Occipital lobe (tissue), 2 donors: Measurements from ENCODE around the gene LRIG1. TPM values are rescaled to one million over a fixed set of nuclear protein-coding genes. Genes with fewer than 3 reads are reported as not detected.

Experiments
- DNase-seq: peaks from one replicate; lab custom pipeline; 2025; lab: John Stamatoyannopoulos, UW
- total RNA-seq: library from RNA; depleted of rRNA; stranded (reverse); fragments of >200 nt; gene quantifications from one replicate; pipeline ENCODE4 v1.2.3, GENCODE V29; 2014

The LRIG1 gene
- total RNA-seq, 1 donor from 2014 or later: 72.7 TPM

DNA sequence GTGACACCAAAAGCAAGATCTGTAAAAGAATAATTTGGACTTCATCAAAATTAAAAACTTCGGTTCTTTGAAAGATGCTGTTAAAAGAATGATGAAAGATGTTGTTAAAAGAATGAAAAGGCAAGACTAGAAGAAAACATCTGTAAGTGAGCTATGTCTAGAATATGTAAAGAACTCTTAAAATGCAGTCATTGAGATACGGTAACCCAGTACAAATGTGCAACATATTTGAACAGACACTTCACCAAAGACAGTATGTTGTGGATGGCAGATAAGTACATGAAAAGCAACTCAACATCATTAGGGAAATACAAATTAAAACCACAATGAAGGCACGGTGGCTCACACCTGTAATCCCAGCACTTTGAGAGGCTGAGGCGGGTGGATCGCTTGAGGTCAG is 139.5 kb downstream of the LRIG1 start:
- DNase-seq: no peak

DNA sequence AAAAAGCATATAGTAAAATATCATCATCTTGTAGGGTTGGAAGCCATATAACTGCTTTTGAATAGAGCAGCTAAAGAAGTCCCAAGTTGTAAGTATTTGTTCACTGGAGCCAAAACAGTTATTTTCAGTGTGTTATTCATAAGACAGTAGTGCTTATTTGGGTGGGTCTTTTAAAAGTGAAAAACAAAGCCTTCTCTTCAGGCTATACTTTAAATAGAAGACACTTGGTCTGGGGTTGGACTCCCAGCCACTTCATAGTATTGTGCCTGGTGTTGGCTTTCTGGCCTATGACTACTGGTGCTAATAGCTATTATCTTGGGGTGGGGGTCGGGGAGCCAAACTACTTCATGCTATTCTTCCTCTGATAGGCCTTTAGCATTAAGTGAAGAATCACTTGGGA is 144.8 kb downstream of the LRIG1 start:
- no peak for DNase-seq

DNA sequence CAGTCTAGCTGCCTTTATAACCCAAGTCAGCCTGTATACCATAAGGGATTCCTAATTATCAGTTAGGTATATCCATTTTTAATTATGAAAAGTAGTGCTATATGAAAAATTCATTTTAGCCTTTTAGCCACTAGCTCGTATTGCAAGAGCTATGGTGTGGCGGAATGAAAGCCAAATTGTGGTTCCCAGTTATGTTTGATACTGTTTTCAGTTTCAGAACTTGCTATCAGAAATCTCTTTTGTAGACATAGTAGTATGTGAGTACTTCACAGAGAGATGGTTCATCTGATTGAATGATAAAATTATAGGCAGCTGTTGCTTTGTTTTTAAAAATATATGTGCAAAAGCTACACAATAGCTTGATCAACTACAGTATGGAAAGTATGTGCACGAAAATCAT is 145.4 kb downstream of the LRIG1 start:
- DNase-seq: no peak

DNA sequence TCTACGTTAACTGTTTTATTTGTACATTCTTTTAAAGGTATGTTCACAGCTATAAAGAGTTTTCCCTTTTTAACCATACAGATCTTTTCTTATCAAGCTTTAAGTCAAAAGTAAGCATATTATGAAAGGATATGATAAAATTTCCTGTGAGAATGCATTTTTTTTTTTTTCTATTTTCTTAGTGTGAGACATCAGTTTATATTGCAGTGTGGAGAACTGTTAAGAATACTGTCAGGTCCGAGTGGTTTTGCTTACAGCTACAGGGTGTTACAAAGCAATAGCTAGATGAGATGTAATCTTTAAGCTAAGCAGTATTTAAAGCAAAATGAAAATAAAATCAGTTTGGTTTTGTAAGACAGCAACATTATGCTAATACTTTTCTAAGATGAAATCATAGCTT is 146.8 kb downstream of the LRIG1 start:
- no peak for DNase-seq

DNA sequence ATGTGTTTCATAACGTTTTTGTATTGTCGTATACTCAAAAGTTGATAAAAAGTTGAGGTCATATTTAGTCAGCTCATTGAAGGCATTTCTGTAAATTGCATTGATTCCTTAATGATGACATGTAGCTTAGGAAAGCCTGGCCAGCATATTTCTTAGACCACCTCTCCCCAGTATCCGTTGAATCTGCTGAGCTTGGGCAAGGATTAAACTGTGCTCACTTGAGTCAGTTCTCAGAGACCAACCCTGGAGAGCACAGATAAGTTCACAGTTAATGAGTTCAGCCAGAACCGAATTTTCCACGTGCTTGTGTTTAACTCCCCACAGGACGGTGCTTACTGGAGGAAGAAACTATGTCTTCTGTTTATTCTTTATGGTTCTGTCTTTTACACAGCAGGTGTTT is 147.3 kb downstream of the LRIG1 start:
- no peak for DNase-seq

DNA sequence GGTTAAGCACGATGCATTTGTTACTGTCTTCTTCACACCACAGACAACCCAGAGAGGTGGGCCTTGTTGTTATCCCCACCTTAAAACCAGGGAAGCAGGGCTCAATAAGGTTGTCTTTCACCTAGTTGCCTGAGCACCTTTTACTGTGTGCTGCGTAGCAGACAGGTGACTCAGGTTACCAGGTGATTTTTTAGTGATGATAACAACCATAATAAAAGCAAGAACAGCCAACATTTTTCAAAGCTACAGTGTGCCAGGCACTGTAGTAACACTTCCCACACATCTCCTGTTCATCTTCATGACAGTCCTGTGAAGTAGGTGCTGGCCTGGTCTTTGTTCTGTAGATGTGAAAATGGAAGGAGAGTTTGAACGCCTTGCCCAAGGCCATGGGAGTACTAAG is 147.8 kb downstream of the LRIG1 start:
- DNase-seq: no peak

DNA sequence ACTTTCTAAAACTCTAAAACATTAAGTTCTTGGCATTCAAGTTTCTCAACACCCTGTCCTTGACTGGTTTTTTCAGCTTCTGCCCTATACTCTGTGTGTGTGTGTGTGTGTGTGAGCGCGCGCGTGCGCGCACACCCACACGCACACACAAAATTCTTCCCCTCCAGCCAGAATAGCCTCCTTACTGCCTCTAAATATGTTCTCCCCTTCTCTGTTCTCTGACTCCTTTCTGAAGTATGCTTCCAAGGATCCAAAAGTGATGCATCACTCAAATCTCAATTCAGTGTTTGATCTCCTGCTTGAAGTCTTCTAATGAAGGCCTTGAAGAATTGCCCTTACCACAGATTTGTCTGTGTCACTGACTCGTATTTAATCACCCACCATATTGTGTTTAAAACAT is 150.2 kb downstream of the LRIG1 start:
- DNase-seq: no peak

DNA sequence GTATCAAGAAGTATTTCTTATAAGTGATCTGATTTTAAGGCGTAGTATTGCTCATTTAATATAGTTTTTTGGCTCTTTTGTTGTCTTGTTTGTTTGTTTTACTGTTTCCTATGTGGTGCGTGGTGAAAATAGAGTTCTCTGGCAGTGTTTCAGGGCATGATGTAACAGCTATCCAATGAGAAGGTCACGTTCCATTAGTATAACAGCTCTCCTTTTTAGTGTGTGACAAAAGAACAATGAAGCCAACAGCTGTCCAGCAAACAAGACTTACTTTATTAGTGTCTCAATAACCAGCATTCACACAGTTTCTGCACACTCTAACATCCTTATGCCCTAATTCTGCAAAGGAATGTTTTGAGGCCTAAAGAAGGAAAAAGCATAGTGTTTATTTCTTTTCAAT is 152.1 kb downstream of the LRIG1 start:
- DNase-seq: no peak

DNA sequence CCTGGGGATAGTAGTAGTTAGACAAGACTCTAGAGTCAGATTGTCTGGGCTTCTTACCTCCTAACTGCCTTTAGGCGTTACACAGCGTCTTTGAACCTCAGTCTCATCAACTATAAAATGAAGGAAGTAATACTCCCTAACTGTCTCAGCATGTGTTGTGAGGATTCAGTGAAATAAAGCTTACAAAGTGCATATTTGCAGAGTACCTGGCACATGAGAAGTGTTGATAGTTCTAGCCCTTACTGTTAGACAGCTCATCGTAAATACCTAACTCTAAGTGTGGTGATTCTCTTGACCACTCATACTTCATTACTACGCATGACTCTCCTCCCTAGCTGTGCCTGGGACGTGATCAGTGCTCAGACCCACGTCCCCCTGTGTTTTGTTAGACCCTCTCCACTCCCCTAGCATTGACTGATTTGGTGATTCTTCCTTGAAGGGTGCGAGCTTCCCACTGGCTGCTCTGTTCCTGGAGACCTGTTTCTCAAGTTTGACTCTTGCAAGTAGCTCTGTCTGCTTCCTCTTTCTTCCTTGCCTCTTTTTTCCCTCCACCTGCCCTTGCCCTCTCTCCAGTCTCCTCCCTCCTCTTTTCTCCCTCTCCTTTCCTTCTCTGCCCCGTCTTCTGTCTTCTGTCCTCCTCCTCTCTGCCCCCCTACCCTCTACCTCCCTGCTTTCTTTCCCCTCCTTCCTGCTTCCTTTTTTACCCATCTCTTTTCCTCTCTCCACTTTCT is 155.8 kb downstream of the LRIG1 start:
- DNase-seq: no peak

DNA sequence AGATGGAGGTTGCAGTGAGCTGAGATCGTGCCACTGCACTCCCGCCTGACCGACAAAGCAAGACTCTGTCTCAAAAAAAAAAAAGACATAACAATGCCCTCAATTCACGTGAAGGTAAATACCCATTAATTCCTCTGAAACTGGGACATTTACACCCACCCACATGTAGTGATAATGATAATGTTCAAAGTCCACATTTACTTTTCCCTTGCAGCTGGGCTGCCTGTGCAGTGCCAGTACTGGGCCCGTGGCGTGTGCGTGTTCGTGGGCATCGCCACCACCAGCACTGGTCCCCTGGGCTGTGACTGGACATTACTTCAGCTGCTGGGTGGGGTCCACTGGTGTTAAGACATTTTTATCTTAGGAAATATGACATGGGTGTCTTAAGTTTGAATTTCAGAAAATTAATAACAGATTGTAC is 156.4 kb downstream of the LRIG1 start:
- no peak for DNase-seq

DNA sequence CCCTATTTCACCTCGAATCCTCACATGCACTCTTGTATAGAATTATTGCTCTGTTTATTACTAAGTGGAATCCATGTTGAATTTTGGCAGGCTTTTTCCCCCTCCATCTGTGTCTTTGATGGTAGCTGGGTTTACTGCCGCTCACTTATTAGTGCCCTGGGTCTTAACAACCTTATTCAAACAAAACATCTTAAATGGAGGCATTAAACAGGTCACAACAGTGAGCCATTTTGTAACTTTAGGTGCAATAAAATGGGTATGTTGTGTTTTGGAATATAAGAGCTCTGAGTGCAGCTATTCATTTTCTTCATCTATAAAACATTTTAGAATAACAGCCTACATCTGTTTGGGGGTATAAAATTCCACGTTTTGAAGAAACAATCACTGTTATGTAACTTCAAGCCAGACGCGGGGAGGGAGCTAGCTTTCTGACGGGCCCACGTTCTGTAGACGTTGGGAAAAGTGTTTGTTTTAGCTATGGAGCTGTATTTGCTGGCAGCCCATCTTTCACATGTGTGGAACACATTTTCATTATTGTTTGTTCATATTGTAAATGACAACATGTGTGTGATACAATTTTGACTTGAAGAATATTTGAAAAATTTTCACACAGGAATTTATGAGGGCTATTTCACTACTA is 158.0 kb downstream of the LRIG1 start:
- no peak for DNase-seq

DNA sequence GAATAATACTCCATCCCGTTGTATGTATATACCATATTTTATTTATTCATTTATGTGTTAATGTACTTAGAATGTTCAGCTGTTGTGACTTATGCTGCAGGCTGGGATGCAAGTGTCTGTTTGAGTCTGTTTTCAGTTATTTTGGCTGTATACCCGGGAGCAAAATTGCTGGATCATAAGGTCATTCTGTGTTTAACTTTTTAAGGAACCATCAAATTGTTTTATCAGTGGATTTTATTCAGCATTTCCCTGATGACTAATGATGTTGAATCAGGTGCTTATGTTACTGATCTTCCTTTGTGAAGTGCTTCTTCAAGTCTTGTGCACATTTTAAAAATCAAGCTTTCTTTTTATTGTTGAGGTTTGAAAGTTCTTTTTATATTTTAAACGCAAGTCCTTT is 161.9 kb downstream of the LRIG1 start:
- DNase-seq: no peak

DNA sequence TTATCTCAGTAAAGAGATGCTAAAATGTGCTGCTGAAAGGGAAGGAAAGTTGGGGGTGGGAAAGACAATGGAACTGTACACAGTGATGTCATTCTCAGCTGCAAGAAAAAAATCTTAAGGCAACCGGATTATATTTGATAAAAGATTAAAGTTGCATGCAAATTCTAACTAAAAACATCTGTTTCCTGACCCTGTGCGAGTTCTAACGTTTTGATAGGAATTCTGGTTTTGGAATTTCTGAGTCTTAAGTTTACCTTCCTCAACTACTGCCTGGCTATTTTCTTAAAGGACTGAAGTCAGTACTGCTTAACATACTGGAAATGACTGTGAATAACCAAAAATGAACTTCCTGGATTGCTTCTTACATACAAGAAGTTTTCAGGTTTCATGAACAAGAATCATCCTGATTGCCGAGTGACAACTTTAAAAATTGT is 164.5 kb downstream of the LRIG1 start:
- DNase-seq: no peak

DNA sequence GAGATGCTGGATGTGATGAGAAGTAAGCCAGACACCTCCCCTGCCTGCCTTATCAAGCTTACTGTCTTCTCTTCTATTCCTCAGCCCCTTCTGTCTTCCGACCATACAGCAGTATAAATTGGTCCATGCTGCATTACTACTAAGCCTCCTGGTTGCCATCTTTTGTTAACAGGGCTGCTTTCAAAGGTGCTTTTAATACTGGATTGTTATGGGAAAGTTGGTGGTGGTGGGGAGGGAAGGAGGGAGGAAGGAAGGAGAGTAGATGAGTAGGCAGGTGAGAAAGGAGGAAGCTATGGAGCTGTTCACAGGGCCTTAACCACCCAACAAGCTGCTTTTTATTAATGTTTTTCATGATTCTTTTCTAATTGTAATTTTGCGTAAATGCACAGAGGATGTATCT is 165.2 kb downstream of the LRIG1 start:
- no peak for DNase-seq
